Measurements from ENCODE around the gene SAMSN1.

DNA sequence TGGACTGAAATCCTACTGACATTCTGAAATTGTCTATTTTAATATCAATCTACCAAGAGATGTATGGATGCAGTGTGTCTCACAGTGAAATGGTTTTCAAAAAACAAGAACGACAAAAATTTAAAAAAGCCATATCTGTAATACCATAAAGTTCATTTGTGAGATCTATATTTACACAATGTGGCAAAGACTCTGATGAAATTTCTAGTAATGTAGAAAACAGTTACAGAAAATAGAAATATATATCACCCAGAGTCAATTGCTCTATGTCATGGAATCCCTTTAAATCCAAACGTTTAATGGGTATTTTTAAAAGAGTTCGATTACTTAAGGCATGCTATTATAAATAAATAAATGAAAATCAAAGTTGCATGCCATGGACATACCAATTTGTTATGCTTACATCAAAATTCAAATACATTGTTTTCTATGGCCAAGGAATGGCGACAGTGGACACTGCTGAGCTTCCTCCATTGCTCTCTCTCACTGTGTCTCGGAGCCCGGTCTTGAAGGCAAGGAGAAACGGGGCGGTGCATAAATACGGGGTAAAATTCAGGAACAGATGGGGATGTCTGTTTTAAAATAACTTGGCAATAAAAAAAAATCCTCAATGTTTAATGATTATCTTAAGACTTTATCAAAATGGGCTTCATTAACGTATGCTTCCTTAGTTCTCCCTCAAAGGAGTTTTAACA lies 37.0 kb upstream of the SAMSN1 start:
- TF ChIP-seq, protein P1, sequence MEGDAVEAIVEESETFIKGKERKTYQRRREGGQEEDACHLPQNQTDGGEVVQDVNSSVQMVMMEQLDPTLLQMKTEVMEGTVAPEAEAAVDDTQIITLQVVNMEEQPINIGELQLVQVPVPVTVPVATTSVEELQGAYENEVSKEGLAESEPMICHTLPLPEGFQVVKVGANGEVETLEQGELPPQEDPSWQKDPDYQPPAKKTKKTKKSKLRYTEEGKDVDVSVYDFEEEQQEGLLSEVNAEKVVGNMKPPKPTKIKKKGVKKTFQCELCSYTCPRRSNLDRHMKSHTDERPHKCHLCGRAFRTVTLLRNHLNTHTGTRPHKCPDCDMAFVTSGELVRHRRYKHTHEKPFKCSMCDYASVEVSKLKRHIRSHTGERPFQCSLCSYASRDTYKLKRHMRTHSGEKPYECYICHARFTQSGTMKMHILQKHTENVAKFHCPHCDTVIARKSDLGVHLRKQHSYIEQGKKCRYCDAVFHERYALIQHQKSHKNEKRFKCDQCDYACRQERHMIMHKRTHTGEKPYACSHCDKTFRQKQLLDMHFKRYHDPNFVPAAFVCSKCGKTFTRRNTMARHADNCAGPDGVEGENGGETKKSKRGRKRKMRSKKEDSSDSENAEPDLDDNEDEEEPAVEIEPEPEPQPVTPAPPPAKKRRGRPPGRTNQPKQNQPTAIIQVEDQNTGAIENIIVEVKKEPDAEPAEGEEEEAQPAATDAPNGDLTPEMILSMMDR (IDR thresholded peaks at IDR 0.05): no peak
- TF ChIP-seq POLR2A (IDR thresholded peaks at IDR 0.05): no peak

Data from body of pancreas (tissue), 4 donors.